Transverse colon (tissue), 4 donors: ENCODE measurements around the gene HCFC1. TPM values are rescaled to one million over a fixed set of nuclear protein-coding genes. Genes with fewer than 3 reads are reported as not detected.

ENCODE experiments used
- DNase-seq: peaks from one replicate; pipeline ENCODE4 v3.0.0-alpha.2; 2019
- H3K27ac ChIP-seq, 4 donors: fragments of 200-600 bp; sonication (generic); 2 replicates each; pipeline ENCODE4 v1.5.1; 2016 to 2018; ENCODE audit warnings: inconsistent platforms in 4 of 4
- H3K27me3 ChIP-seq: fragments of 200-600 bp; sonication (generic); 2 replicates; pipeline ENCODE4 v1.5.1; 2017; ENCODE audit warnings: inconsistent platforms
- H3K36me3 ChIP-seq, 4 donors: fragments of 200-600 bp; sonication (generic); 2 replicates each; pipeline ENCODE4 v1.5.1; 2017 to 2019; ENCODE audit warnings: inconsistent platforms in 4 of 4
- H3K4me1 ChIP-seq, 4 donors: fragments of 200-600 bp; sonication (generic); 2 replicates each; pipeline ENCODE4 v1.5.1; 2017 to 2020; ENCODE audit warnings: inconsistent platforms in 4 of 4
- H3K4me3 ChIP-seq, 4 donors: fragments of 200-600 bp; sonication (generic); 1 replicate in 1 of 4; 2 replicates in 3 of 4; pipeline versions ENCODE4 v1.5.1 to v1.6.1; 2017 to 2019; ENCODE audit warnings: inconsistent platforms in 4 of 4
- H3K9me3 ChIP-seq, 2 donors: fragments of 200-600 bp; sonication (generic); 2 replicates each; pipeline ENCODE4 v1.5.1; 2017 to 2019; ENCODE audit warnings: inconsistent platforms in 2 of 2
- EP300 ChIP-seq: sonication (generic); formaldehyde crosslinking; IDR thresholded peaks from one replicate; pipeline ENCODE4 v1.6.1; 2017; ENCODE audit warnings: antibody characterized with exemption, low read depth
- POLR2A ChIP-seq: fragments of 450-650 bp; IDR thresholded peaks from one replicate; pipeline ENCODE4 v1.6.1; 2016; ENCODE audit warnings: antibody characterized with exemption, mild to moderate bottlenecking, moderate library complexity
- POLR2AphosphoS5 ChIP-seq, 3 donors: sonication (generic); formaldehyde crosslinking; IDR thresholded peaks; one replicate each; pipeline ENCODE4 v1.6.1; 2016; ENCODE audit warnings: antibody characterized with exemption in 3 of 3
- WGBS, 2 donors: methylation state at CpG; one replicate each; pipeline ENCODE4 v1.1.5; 2018; ENCODE audit warnings: low coverage in 1 of 2; 5-methylcytosine and 5-hydroxymethylcytosine counted together
- in situ Hi-C, 4 donors: fragments of 200-750 bp; cut with MboI; loops; one replicate each; pipeline versions ENCODE4 v1.15.0 to v1.15.1; 2017; ENCODE audit warnings: low sequenced_read_pairs in 3 of 4, low pct_ligation_motif_present in 1 of 4, low pct_unique_long_range_greater_than_20kb in 1 of 4
- intact Hi-C: fragments of 100-400 bp; cut with DNase I; formaldehyde crosslinking; loops from one replicate; pipeline ENCODE4 v1.15.1; 2023; ENCODE audit warnings: low total_unique reads
- total RNA-seq, 4 donors: library from RNA; depleted of rRNA; stranded (reverse); fragments of >200 nt; gene quantifications; one replicate each; pipeline ENCODE4 v1.1.0, GENCODE V29; 2016
- TF ChIP-seq, protein P1 (sequence below), 5 experiments: fragments of 200-600 bp in 3 of 5; fragments of 450-650 bp in 2 of 5; sonication (generic) in 3 of 5; IDR thresholded peaks; 1 replicate in 2 of 5; 2 replicates in 3 of 5; pipeline ENCODE4 v1.5.1; 2016 to 2017; ENCODE audit warnings: antibody characterized with exemption in 5 of 5, inconsistent platforms in 3 of 5, mild to moderate bottlenecking in 2 of 5, moderate library complexity in 1 of 5

The HCFC1 gene
- total RNA-seq, 4 donors from 2014 or later: 34.0 to 68.5 (median 49.8) TPM

DNA sequence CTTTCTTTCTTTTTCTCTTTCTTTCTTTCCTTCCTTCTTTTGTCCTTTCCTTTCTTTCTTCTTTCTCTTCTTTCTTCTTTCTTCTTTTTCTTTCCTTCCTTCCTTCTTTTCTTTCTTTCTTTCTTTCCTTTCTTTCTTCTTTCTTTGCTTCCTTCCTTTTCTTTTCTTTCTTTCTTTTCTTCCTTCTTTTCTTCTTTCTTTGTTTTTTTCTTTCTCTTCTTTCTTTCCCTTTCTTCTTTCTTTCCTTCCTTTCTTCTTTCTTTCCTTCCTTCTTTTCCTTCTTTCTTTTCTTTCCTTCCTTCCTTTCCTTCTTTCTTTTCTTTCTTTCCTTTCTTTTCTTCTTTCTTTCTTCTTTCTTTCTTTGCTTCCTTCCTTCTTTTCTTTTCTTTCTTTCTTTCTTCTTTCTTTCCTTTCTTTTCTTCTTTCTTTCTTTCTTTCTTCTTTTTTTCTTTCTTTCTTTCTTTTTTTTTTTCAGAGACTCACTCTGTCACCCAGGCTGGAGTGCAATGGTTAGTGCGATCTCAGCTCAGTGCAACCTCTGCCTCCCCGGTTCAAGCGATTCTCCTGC lies 19.5 kb upstream of the HCFC1 start:
- no peak for TF ChIP-seq POLR2AphosphoS5 (IDR thresholded peaks at IDR 0.05)
- TF ChIP-seq EP300: no peak
- TF ChIP-seq POLR2A: no peak
- TF ChIP-seq, protein P1, sequence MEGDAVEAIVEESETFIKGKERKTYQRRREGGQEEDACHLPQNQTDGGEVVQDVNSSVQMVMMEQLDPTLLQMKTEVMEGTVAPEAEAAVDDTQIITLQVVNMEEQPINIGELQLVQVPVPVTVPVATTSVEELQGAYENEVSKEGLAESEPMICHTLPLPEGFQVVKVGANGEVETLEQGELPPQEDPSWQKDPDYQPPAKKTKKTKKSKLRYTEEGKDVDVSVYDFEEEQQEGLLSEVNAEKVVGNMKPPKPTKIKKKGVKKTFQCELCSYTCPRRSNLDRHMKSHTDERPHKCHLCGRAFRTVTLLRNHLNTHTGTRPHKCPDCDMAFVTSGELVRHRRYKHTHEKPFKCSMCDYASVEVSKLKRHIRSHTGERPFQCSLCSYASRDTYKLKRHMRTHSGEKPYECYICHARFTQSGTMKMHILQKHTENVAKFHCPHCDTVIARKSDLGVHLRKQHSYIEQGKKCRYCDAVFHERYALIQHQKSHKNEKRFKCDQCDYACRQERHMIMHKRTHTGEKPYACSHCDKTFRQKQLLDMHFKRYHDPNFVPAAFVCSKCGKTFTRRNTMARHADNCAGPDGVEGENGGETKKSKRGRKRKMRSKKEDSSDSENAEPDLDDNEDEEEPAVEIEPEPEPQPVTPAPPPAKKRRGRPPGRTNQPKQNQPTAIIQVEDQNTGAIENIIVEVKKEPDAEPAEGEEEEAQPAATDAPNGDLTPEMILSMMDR (IDR thresholded peaks at IDR 0.05): no peak
- Histone ChIP-seq H3K4me3 (no peak overlapping the region), H3K27ac (no peak overlapping the region), H3K4me1 (peaks cover 0 to 3% (median 2%) of the 10 kb centered on the region in 4 donors), H3K9me3 (no peaks in the 10 kb centered on the region), H3K27me3 (no peaks in the 10 kb centered on the region), H3K36me3 (no peaks in the 10 kb centered on the region)
- intact Hi-C loops: no loop called here
- 99% methylated on average over 3 of the region's 3 CpGs; no CpG with 5 or more reads in 1 of the 2 donors for WGBS, 2 donors
- DNase-seq: no peak
- in situ Hi-C loops: no loop called here

DNA sequence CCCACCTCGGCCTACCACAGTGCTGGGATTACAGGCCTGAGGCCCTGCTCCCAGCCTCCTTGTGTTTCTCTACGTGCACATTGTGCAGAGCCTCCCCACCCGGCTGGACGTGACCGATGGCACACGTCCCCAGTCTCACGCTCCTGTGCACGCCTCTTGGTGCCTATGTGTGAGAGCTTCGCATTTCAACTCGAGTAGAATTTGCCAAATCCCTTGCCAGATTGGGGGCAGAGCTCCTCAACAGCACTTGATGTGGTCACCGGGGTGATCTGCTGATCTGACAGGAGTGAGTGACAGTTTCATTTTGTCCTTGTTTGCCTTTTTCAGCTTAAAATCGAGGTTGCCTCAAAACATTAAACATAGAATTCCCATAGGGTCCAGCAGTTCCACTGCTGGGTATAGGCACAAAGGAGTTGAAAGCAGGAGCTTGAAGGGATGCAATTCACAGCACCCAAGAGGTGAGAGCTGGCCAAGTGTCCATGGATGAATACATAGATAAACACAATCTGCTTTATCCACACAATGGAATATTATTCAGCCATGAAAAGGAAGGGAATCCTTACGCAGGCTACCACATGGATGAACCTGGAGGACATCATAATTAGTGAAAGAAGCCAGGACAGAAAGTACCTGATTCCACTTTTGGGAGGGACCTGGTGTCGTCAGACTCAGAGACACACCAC lies 18.5 kb upstream of the HCFC1 start:
- intact Hi-C loops (no loop called here), in situ Hi-C loops (no loop called here)
- no peak overlapping the region for H3K27ac ChIP-seq
- peaks cover 0 to 10% (median 7%) of the 10 kb centered on the region in 4 donors for H3K4me1 ChIP-seq
- no peak for DNase-seq
- no peaks in the 10 kb centered on the region for H3K9me3 ChIP-seq
- 87 to 90% methylated on average over 2 to 14 of the region's 14 CpGs for WGBS, 2 donors
- H3K27me3 ChIP-seq: no peaks in the 10 kb centered on the region
- no peaks in the 10 kb centered on the region for H3K36me3 ChIP-seq
- H3K4me3 ChIP-seq: no peak overlapping the region
- TF ChIP-seq EP300 (no peak), POLR2AphosphoS5 (IDR thresholded peaks at IDR 0.05) (no peak), POLR2A (no peak)
- TF ChIP-seq, protein P1 (IDR thresholded peaks at IDR 0.05): no peak

DNA sequence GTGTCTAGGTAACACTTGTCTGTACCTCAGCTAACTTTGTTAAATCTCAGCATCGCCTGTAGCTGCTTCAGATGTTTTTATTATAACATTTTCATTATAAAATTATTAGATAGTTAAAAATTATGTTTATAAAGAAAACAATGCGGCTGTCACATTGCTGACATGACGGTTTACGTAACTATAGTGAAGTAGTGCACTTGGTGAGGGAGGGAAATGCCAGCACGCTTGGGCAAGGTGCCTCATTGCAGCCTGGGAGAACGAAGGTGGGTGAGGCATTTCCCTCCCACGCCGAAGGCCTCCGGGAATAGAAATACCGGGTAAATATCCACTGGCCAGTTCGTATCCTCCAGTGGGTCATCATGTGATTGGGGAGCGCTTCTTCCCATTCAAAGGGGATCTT lies 16.9 kb upstream of the HCFC1 start:
- intact Hi-C loops: no loop called here
- Histone ChIP-seq H3K9me3 (no peaks in the 10 kb centered on the region), H3K36me3 (no peaks in the 10 kb centered on the region), H3K4me3 (no peak overlapping the region), H3K27me3 (no peaks in the 10 kb centered on the region), H3K27ac (no peak overlapping the region), H3K4me1 (peaks cover 0 to 16% (median 10%) of the 10 kb centered on the region in 4 donors)
- DNase-seq: no peak
- in situ Hi-C loops: no loop called here
- WGBS, 2 donors: 85% methylated on average over 12 of the region's 12 CpGs; no CpG with 5 or more reads in 1 of the 2 donors
- TF ChIP-seq, protein P1 (IDR thresholded peaks at IDR 0.05): no peak
- TF ChIP-seq POLR2AphosphoS5 (IDR thresholded peaks at IDR 0.05) (no peak), POLR2A (no peak), EP300 (no peak)

DNA sequence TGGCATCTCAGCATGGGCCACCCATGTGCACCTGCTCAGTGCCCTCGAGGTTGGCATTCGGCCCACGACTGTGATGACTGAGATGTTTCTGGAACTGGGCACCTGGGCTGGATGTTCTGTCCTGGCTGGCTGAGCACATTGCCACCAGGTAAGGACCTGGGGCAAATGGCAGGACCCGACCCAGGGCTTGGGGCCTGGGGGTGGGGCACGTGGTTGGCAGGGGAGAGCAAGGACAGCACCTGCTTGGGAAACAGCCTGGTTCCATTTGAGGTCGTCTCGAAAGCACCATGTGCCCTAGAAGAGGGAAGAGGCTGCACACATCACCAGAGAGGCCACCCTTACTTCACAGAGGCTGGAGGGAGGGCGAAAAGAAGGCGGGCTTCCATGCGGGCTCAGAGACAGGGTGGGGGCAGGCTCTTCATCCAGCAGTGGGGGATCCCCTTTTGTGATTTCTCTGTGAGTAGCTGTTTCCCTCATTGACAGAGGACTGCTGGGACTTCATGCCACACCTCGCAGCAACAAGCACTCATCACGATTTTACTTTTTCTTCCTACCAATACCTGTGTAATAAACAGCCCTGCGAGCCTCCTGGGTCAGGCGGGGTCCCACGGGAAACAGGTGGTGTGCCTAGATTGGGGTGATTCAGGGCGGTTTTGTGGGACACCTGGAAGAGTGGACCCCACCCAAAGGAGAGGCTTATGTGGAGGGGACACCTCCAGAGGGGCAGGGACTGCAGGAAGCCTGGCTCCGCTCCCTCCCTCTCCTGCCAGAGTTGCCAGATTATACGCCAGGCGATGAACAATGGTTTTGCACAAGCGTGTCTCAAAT lies 12.9 kb upstream of the HCFC1 start:
- Histone ChIP-seq H3K36me3 (no peaks in the 10 kb centered on the region), H3K27ac (peak overlapping the region; percentile 79 to 84 (median 81)), H3K9me3 (no peaks in the 10 kb centered on the region), H3K4me1 (peaks cover 0 to 16% (median 10%) of the 10 kb centered on the region in 4 donors), H3K27me3 (no peaks in the 10 kb centered on the region), H3K4me3 (no peak overlapping the region)
- TF ChIP-seq POLR2A: no peak
- no peak for DNase-seq
- in situ Hi-C loops (no loop called here), intact Hi-C loops (no loop called here)
- 69% methylated on average over 20 of the region's 20 CpGs; no CpG with 5 or more reads in 1 of the 2 donors for whole genome bisulfite sequencing, 2 donors
